Smooth muscle cell (in vitro differentiated cells): ENCODE results near the gene NLRP7. TPM values are rescaled to one million over a fixed set of nuclear protein-coding genes. Genes with fewer than 3 reads are reported as not detected.
"Not testable (repeated sequence)": the region's sequence is repeated elsewhere in the genome, so short reads cannot be mapped to it uniquely, and the experiment has no call there.

Experiments
- DNase-seq: peaks from one replicate; lab custom pipeline; 2025; ENCODE audit not compliant: unreplicated experiment; lab: John Stamatoyannopoulos, UW
- H2AFZ ChIP-seq: fragments of 200-600 bp; sonication (generic); 2 replicates; pipeline ENCODE4 v1.6.0; 2016; ENCODE audit warnings: antibody characterized with exemption, low read depth, mild to moderate bottlenecking
- H3F3A ChIP-seq: fragments of 200-600 bp; sonication (generic); 2 replicates; pipeline ENCODE4 v1.6.0; 2017; ENCODE audit warnings: antibody characterized with exemption, low read depth
- H3K27ac ChIP-seq: fragments of 200-600 bp; sonication (generic); 2 replicates; pipeline ENCODE4 v1.5.1; 2016; ENCODE audit warnings: low read depth, mild to moderate bottlenecking
- H3K27me3 ChIP-seq: fragments of 200-600 bp; sonication (generic); 2 replicates; pipeline ENCODE4 v1.6.1; 2016; ENCODE audit warnings: low read depth, mild to moderate bottlenecking
- H3K36me3 ChIP-seq: fragments of 200-600 bp; sonication (generic); 2 replicates; pipeline ENCODE4 v1.5.1; 2016; ENCODE audit warnings: low read depth
- H3K4me1 ChIP-seq: fragments of 200-600 bp; sonication (generic); 2 replicates; pipeline ENCODE4 v1.5.1; 2016; ENCODE audit warnings: low read depth
- H3K4me2 ChIP-seq: fragments of 200-600 bp; sonication (generic); 2 replicates; pipeline ENCODE4 v1.6.0; 2016; ENCODE audit warnings: mild to moderate bottlenecking
- H3K4me3 ChIP-seq: fragments of 200-600 bp; sonication (generic); 2 replicates; pipeline ENCODE4 v1.5.1; 2016; ENCODE audit warnings: mild to moderate bottlenecking
- H3K79me2 ChIP-seq: fragments of 200-600 bp; sonication (generic); 2 replicates; pipeline ENCODE4 v1.6.0; 2016; ENCODE audit warnings: low read depth, mild to moderate bottlenecking
- H3K9ac ChIP-seq: fragments of 200-600 bp; sonication (generic); 2 replicates; pipeline ENCODE4 v1.6.0; 2016; ENCODE audit warnings: low read depth
- H3K9me3 ChIP-seq: fragments of 200-600 bp; sonication (generic); replicated peaks from 2 replicates; pipeline ENCODE4 v1.5.1; 2016; ENCODE audit warnings: low read depth
- H4K20me1 ChIP-seq: fragments of 200-600 bp; sonication (generic); 2 replicates; pipeline ENCODE4 v1.6.0; 2016; ENCODE audit warnings: low read depth
- WGBS: methylation state at CpG from one replicate; pipeline ENCODE4 v1.1.7; 2016; ENCODE audit warnings: low lambda C conversion rate; 5-methylcytosine and 5-hydroxymethylcytosine counted together
- polyA plus RNA-seq: library from polyadenylated mRNA; unstranded; fragments of >200 nt; fragmentation: Nextera tagmentation; extraction: Ambion mirVana; gene quantifications from 2 replicates; pipeline ENCODE4 v1.2.1, GENCODE V29; 2016
- total RNA-seq: library from RNA; depleted of rRNA; stranded (reverse); fragments of >200 nt; gene quantifications from 2 replicates; pipeline ENCODE4 v1.2.3, GENCODE V29; 2014
- TF ChIP-seq, protein P1 (sequence below): fragments of 200-600 bp; sonication (generic); IDR thresholded peaks from 2 replicates; pipeline ENCODE4 v1.5.1; 2017; ENCODE audit warnings: borderline replicate concordance, mild to moderate bottlenecking, antibody characterized with exemption; ENCODE audit not compliant: insufficient read depth, poor library complexity, severe bottlenecking

Gene NLRP7
- total and polyA plus RNA-seq, 2 experiments from 2014 or later = 0.18 to 0.29 TPM

DNA sequence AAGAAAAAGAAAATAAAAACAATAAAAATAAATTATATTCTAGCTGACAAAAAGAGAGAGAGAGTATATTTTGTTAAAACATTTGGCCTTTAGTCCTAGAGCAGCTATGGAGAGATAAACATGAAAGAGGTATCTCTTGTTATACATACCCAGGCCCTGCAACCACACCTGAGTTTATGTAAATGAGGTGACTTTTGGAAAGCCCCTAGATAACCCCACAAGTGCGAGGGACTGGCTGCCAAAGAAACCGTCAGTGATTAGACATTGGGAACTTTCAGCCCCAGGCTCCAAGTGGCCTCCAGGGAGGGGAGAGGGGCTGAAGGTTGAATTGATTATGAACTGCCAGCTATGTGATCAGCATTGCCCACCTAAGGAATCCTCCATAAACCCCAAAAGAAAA, 2.1 kb upstream of the NLRP7 start:
- WGBS = 78% methylated on average over 2 of the region's 2 CpGs
- H3F3A ChIP-seq = no peaks in the 10 kb centered on the region
- H3K9ac ChIP-seq = no peak overlapping the region
- H3K9me3 ChIP-seq = no peaks in the 10 kb centered on the region
- TF ChIP-seq, protein P1, sequence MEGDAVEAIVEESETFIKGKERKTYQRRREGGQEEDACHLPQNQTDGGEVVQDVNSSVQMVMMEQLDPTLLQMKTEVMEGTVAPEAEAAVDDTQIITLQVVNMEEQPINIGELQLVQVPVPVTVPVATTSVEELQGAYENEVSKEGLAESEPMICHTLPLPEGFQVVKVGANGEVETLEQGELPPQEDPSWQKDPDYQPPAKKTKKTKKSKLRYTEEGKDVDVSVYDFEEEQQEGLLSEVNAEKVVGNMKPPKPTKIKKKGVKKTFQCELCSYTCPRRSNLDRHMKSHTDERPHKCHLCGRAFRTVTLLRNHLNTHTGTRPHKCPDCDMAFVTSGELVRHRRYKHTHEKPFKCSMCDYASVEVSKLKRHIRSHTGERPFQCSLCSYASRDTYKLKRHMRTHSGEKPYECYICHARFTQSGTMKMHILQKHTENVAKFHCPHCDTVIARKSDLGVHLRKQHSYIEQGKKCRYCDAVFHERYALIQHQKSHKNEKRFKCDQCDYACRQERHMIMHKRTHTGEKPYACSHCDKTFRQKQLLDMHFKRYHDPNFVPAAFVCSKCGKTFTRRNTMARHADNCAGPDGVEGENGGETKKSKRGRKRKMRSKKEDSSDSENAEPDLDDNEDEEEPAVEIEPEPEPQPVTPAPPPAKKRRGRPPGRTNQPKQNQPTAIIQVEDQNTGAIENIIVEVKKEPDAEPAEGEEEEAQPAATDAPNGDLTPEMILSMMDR = no peak
- H3K79me2 ChIP-seq = no peaks in the 10 kb centered on the region
- no peak overlapping the region for H2AFZ ChIP-seq
- H3K4me3 ChIP-seq = no peak overlapping the region
- H3K4me1 ChIP-seq = no peaks in the 10 kb centered on the region
- no peaks in the 10 kb centered on the region for H3K36me3 ChIP-seq
- H3K27me3 ChIP-seq = no peaks in the 10 kb centered on the region
- DNase-seq = no peak
- H4K20me1 ChIP-seq = no peaks in the 10 kb centered on the region
- no peak overlapping the region for H3K27ac ChIP-seq
- no peak overlapping the region for H3K4me2 ChIP-seq

DNA sequence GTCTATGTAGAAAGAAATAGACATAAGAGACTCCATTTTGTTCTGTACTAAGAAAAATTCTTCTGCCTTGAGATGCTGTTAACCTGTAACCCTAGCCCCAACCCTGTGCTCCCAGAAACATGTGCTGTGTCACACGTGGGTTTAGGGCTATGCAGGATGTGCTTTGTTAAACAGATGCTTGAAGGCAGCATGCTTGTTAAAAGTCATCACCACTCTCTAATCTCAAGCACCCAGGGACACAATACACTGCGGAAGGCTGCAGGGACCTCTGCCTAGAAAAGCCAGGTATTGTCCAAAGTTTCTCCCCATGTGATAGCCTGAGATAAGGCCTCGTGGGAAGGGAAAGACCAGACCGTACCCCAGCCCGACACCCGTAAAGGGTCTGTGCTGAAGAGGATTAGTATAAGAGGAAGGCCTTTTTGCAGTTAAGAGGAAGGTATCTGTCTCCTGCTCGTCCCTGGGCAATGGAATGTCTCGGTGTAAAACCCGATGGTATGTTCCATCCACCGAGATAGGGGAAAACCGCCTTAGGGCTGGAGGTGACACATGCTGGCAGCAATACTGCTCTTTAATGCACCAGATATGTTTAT, 3.5 kb downstream of the NLRP7 start:
- H3K9ac ChIP-seq, H3K9me3 ChIP-seq, H3K4me2 ChIP-seq, H3K36me3 ChIP-seq, H3K27me3 ChIP-seq, H3K79me2 ChIP-seq, H3K4me3 ChIP-seq, H3F3A ChIP-seq, DNase-seq, H3K4me1 ChIP-seq, H4K20me1 ChIP-seq, H2AFZ ChIP-seq: not testable (repeated sequence)
- WGBS = 20% methylated on average over 11 of the region's 11 CpGs
- H3K27ac ChIP-seq = peak overlapping the region; percentile 79

DNA sequence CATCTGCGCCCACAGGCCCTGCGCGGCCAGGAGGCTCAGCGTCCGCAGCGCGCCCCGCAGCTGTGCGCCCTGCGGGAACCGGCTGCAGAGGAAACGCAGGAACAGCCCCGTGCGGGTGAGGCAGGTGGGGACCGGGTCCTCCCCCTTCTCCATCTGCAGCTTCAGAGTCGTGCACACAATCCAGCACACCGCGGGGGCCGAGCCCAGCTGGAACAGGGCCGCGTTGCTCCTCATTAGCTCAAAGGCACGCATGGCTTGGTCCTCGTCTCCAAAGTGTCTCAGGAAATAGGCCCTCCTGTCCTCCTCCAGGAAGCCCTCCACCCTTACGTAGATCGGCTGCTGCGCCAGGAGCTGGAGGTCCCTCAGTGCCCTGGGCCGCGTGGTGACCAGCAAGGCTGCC, 7.8 kb downstream of the NLRP7 start:
- H2AFZ ChIP-seq, H3K27ac ChIP-seq, DNase-seq, H3K9ac ChIP-seq, H3K79me2 ChIP-seq, H4K20me1 ChIP-seq, H3F3A ChIP-seq, H3K4me3 ChIP-seq, H3K4me2 ChIP-seq, H3K27me3 ChIP-seq, H3K36me3 ChIP-seq, H3K4me1 ChIP-seq, H3K9me3 ChIP-seq: not testable (repeated sequence)
- WGBS = 82% methylated on average over 9 of the region's 28 CpGs

DNA sequence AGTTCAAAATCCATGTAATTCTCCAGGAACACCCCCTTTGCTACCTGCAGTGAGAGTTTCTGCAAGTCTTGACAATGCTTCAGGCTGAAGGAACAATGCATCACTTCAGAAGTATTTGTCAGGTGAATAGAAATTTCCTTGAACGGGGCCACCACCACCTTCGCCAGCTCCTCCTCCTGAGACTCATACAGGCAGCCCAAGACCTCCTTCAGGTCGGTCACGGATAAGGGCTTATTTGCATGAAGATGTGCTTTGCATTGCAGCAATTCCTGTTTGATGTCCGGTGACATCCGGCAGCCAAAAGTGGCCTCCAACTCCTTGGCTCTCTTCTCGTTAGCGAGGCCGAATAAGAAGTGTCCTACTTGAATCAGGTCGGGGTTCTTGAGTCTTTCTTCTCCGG, 8.4 kb downstream of the NLRP7 start:
- TF ChIP-seq, protein P1 = no peak
- no peak overlapping the region for H3K4me2 ChIP-seq
- WGBS = 86% methylated on average over 11 of the region's 11 CpGs
- no peaks in the 10 kb centered on the region for H3F3A ChIP-seq
- no peak overlapping the region for H3K27ac ChIP-seq
- no peaks in the 10 kb centered on the region for H3K36me3 ChIP-seq
- no peaks in the 10 kb centered on the region for H3K27me3 ChIP-seq
- no peak overlapping the region for H3K4me3 ChIP-seq
- DNase-seq = no peak
- H2AFZ ChIP-seq = no peak overlapping the region
- H3K4me1 ChIP-seq = no peaks in the 10 kb centered on the region
- no peaks in the 10 kb centered on the region for H3K79me2 ChIP-seq
- H3K9me3 ChIP-seq = no peaks in the 10 kb centered on the region
- H4K20me1 ChIP-seq = no peaks in the 10 kb centered on the region
- no peak overlapping the region for H3K9ac ChIP-seq

DNA sequence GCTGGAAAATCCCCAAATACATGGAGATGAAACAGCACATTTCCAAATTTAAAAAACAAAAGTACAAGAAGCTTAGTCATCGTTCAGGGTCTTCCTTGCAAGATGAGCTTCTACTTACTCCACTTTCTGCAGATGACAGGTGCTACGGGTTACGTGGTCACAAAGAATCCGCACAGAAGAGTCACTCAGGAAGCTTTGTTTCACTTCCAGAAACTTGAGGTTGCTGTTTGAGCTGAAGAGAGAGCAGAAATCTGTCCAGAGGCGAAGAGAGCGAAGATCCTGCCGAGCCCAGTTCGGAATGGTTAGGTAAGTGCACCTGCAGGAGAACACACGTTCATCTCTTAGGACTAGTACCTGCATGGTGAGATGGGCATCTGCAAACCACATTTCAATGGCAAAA, 9.4 kb downstream of the NLRP7 start:
- WGBS = 92% methylated on average over 9 of the region's 9 CpGs
- Histone ChIP-seq H3K4me2 (no peak overlapping the region), H3K4me3 (no peak overlapping the region), H3K27ac (no peak overlapping the region), H3K79me2 (no peaks in the 10 kb centered on the region), H2AFZ (no peak overlapping the region), H3K9ac (no peak overlapping the region), H4K20me1 (no peaks in the 10 kb centered on the region), H3K4me1 (no peaks in the 10 kb centered on the region), H3F3A (no peaks in the 10 kb centered on the region), H3K27me3 (no peaks in the 10 kb centered on the region), H3K36me3 (no peaks in the 10 kb centered on the region), H3K9me3 (no peaks in the 10 kb centered on the region)
- TF ChIP-seq, protein P1 = no peak
- no peak for DNase-seq
